ENCODE data around the gene MYCN.
"Not testable (repeated sequence)": the region's sequence is repeated elsewhere in the genome, so short reads cannot be mapped to it uniquely, and the experiment has no call there.

Gene MYCN

GRCh38 chr2:15956751-15957736 lies 16.7 kb downstream of the MYCN start:
- in situ Hi-C loops (cut with MboI; ENCODE audit: low sequenced_read_pairs), result no loop called here

GRCh38 chr2:15957881-15958713 lies 17.7 kb downstream of the MYCN start:
- in situ Hi-C loops (cut with MboI; ENCODE audit: low sequenced_read_pairs), result no loop called here

- in situ Hi-C loops (cut with MboI; ENCODE audit: low sequenced_read_pairs), result no loop called here
These were observed 19.2 kb downstream of the MYCN start for GRCh38 chr2:15959331-15960153.

GRCh38 chr2:15960154-15960520 lies 19.8 kb downstream of the MYCN start:
- in situ Hi-C loops (cut with MboI; ENCODE audit: low sequenced_read_pairs), result not testable (repeated sequence)

- in situ Hi-C loops (cut with MboI; ENCODE audit: low sequenced_read_pairs), result not testable (repeated sequence)
These were observed 23.0 kb downstream of the MYCN start for GRCh38 chr2:15963109-15963976.

- in situ Hi-C loops (cut with MboI; ENCODE audit: low sequenced_read_pairs), result no loop called here
These were observed 23.8 kb downstream of the MYCN start for GRCh38 chr2:15963977-15964670.

- in situ Hi-C loops (cut with MboI; ENCODE audit: low sequenced_read_pairs), result no loop called here
These were observed 24.7 kb downstream of the MYCN start for GRCh38 chr2:15964936-15965563.

- in situ Hi-C loops (cut with MboI; ENCODE audit: low sequenced_read_pairs), result no loop called here
These were observed 25.2 kb downstream of the MYCN start for GRCh38 chr2:15965564-15966019.

- in situ Hi-C loops (cut with MboI; ENCODE audit: low sequenced_read_pairs), result no loop called here
These were observed 27.3 kb downstream of the MYCN start for GRCh38 chr2:15967415-15968279.

GRCh38 chr2:15968280-15969178 lies 28.2 kb downstream of the MYCN start:
- in situ Hi-C loops (cut with MboI; ENCODE audit: low sequenced_read_pairs), result no loop called here

GRCh38 chr2:15969214-15969613 lies 28.9 kb downstream of the MYCN start:
- in situ Hi-C loops (cut with MboI; ENCODE audit: low sequenced_read_pairs), result no loop called here

- in situ Hi-C loops (cut with MboI; ENCODE audit: low sequenced_read_pairs), result no loop called here
These were observed 30.4 kb downstream of the MYCN start for GRCh38 chr2:15970701-15971100.

- in situ Hi-C loops (cut with MboI; ENCODE audit: low sequenced_read_pairs), result no loop called here
These were observed 31.0 kb downstream of the MYCN start for GRCh38 chr2:15971351-15971750.

GRCh38 chr2:15971831-15972522 lies 31.6 kb downstream of the MYCN start:
- in situ Hi-C loops (cut with MboI; ENCODE audit: low sequenced_read_pairs), result no loop called here

GRCh38 chr2:15973481-15974401 lies 33.4 kb downstream of the MYCN start:
- in situ Hi-C loops (cut with MboI; ENCODE audit: low sequenced_read_pairs), result no loop called here

All from HL-60/S4 (cell line).